ENCODE measurements around the gene ZNF710.

Gene ZNF710

GRCh38 chr15:90078965-90079364 lies 77.8 kb downstream of the ZNF710 start:
- no peak for DNase-seq (ENCODE audit: low read depth in 1 of 2, low spot score in 1 of 2)

- no peak for DNase-seq (ENCODE audit: low read depth in 1 of 2, low spot score in 1 of 2)
These were observed 78.7 kb downstream of the ZNF710 start for GRCh38 chr15:90079619-90080457.

- DNase-seq (ENCODE audit: low read depth in 1 of 2, low spot score in 1 of 2), result no peak
These were observed 79.3 kb downstream of the ZNF710 start for GRCh38 chr15:90080458-90080755.

GRCh38 chr15:90080818-90081393 lies 79.8 kb downstream of the ZNF710 start:
- DNase-seq (ENCODE audit: low read depth in 1 of 2, low spot score in 1 of 2), result no peak

GRCh38 chr15:90082140-90082715 lies 81.1 kb downstream of the ZNF710 start:
- no peak for DNase-seq (ENCODE audit: low read depth in 1 of 2, low spot score in 1 of 2)

- no peak for DNase-seq (ENCODE audit: low read depth in 1 of 2, low spot score in 1 of 2)
These were observed 82.3 kb downstream of the ZNF710 start for GRCh38 chr15:90083419-90083818.

- DNase-seq (ENCODE audit: low read depth in 1 of 2, low spot score in 1 of 2), result no peak
These were observed 83.0 kb downstream of the ZNF710 start for GRCh38 chr15:90083954-90084607.

- DNase-seq (ENCODE audit: low read depth in 1 of 2, low spot score in 1 of 2), result no peak
These were observed 83.8 kb downstream of the ZNF710 start for GRCh38 chr15:90084876-90085423.

GRCh38 chr15:90085565-90085964 lies 84.4 kb downstream of the ZNF710 start:
- no peak for DNase-seq (ENCODE audit: low read depth in 1 of 2, low spot score in 1 of 2)

GRCh38 chr15:90086868-90087268 lies 85.7 kb downstream of the ZNF710 start:
- DNase-seq (ENCODE audit: low read depth in 1 of 2, low spot score in 1 of 2), result no peak

- DNase-seq (ENCODE audit: low read depth in 1 of 2, low spot score in 1 of 2), result no peak
These were observed 86.5 kb downstream of the ZNF710 start for GRCh38 chr15:90087454-90088154.

GRCh38 chr15:90090226-90090848 lies 89.2 kb downstream of the ZNF710 start:
- DNase-seq (ENCODE audit: low read depth in 1 of 2, low spot score in 1 of 2), result no peak

GRCh38 chr15:90091156-90091931 lies 90.2 kb downstream of the ZNF710 start:
- DNase-seq (ENCODE audit: low read depth in 1 of 2, low spot score in 1 of 2), result no peak

- DNase-seq (ENCODE audit: low read depth in 1 of 2, low spot score in 1 of 2), result no peak
These were observed 94.4 kb downstream of the ZNF710 start for GRCh38 chr15:90095521-90095959.

- DNase-seq (ENCODE audit: low read depth in 1 of 2, low spot score in 1 of 2), result peak in 1 of 2 donors; percentile 44
These were observed 96.4 kb downstream of the ZNF710 start for GRCh38 chr15:90097475-90097874.

GRCh38 chr15:90099072-90099867 lies 98.1 kb downstream of the ZNF710 start:
- DNase-seq (ENCODE audit: low read depth in 1 of 2, low spot score in 1 of 2), result no peak

GRCh38 chr15:90099868-90100831 lies 99.0 kb downstream of the ZNF710 start:
- DNase-seq (ENCODE audit: low read depth in 1 of 2, low spot score in 1 of 2), result no peak
